Muscle of leg (tissue), 11 donors: ENCODE measurements around the gene DCAF10. TPM values are rescaled to one million over a fixed set of nuclear protein-coding genes. Genes with fewer than 3 reads are reported as not detected.
"Not testable (repeated sequence)": the region's sequence is repeated elsewhere in the genome, so short reads cannot be mapped to it uniquely, and the experiment has no call there.

ENCODE experiments used
- DNase-seq: peaks from one replicate; pipeline ENCODE4 v3.0.0; 2013
- H3K27ac ChIP-seq: one replicate; pipeline ENCODE4 v1.5.1; 2013; ENCODE audit warnings: mild to moderate bottlenecking, low read length, control low read depth
- H3K27me3 ChIP-seq: one replicate; pipeline ENCODE4 v1.6.1; 2013; ENCODE audit warnings: low read length; ENCODE audit not compliant: control insufficient read depth, insufficient read depth
- H3K36me3 ChIP-seq: one replicate; pipeline ENCODE4 v1.6.1; 2013; ENCODE audit warnings: low read length; ENCODE audit not compliant: control insufficient read depth, insufficient read depth
- H3K4me1 ChIP-seq: one replicate; pipeline ENCODE4 v1.6.1; 2013; ENCODE audit warnings: low read length; ENCODE audit not compliant: control insufficient read depth, insufficient read depth
- H3K4me3 ChIP-seq: one replicate; pipeline ENCODE4 v1.5.1; 2013; ENCODE audit warnings: low read length, control low read depth
- H3K9me3 ChIP-seq: replicated peaks from 2 replicates; pipeline ENCODE4 v1.6.1; 2013; ENCODE audit warnings: low read depth, low read length; ENCODE audit not compliant: control insufficient read depth
- WGBS: methylation state at CpG from one replicate; pipeline ENCODE4 v1.1.5; 2013; ENCODE audit warnings: missing lambda C conversion rate; ENCODE audit not compliant: insufficient coverage; 5-methylcytosine and 5-hydroxymethylcytosine counted together
- polyA plus RNA-seq, 8 donors: library from polyadenylated mRNA; unstranded; fragments of 120-200 nt; gene quantifications; one replicate each; pipeline versions ENCODE4 v1.2.1 to v1.2.3, GENCODE V29; 2013; ENCODE audit warnings: inconsistent platforms in 1 of 8, low replicate concordance in 1 of 8; ENCODE audit not compliant: insufficient read length in 8 of 8, insufficient read depth in 1 of 8
- total RNA-seq: library from RNA; stranded (reverse); fragments of 120-200 nt; gene quantifications from one replicate; pipeline ENCODE4 v1.2.4, GENCODE V29; 2013

DCAF10 gene
- total and polyA plus RNA-seq, 9 donors, result 13.3 to 25.1 (median 20.9) TPM

GRCh38 chr9:37906312-37907239 is 106.0 kb downstream of the DCAF10 start:
- Histone ChIP-seq H3K36me3 (no peaks in the 10 kb centered on the region), H3K4me1 (peaks cover 19% of the 10 kb centered on the region), H3K27ac (no peak overlapping the region), H3K4me3 (no peak overlapping the region), H3K27me3 (no peaks in the 10 kb centered on the region), H3K9me3 (no peaks in the 10 kb centered on the region)
- no peak for DNase-seq
- 62% methylated on average over 7 of the region's 11 CpGs for WGBS

DNA sequence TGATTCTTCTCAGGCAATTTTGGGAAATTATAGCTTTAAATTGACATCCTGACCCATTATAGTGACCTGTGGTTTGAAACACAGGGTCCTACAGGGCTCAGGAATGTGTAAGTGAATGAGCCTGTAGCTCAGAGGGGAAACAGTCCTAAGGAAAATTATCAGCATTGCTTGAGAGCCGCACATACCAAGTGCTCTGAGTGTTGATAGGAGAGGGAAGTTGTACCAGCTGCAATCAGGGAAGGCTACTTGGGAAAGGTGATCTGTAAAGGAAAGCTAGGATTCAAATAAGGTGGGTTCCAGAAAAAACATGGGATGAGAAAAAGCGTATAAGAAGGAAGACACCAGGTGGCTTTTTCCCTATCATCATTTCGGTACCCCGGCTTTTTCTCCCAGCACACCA is 107.7 kb downstream of the DCAF10 start:
- Histone ChIP-seq H3K36me3 (no peaks in the 10 kb centered on the region), H3K4me1 (peaks cover 12% of the 10 kb centered on the region), H3K9me3 (no peaks in the 10 kb centered on the region), H3K4me3 (no peak overlapping the region), H3K27ac (no peak overlapping the region), H3K27me3 (no peaks in the 10 kb centered on the region)
- WGBS, result 82% methylated on average over 1 of the region's 4 CpGs
- no peak for DNase-seq

DNA sequence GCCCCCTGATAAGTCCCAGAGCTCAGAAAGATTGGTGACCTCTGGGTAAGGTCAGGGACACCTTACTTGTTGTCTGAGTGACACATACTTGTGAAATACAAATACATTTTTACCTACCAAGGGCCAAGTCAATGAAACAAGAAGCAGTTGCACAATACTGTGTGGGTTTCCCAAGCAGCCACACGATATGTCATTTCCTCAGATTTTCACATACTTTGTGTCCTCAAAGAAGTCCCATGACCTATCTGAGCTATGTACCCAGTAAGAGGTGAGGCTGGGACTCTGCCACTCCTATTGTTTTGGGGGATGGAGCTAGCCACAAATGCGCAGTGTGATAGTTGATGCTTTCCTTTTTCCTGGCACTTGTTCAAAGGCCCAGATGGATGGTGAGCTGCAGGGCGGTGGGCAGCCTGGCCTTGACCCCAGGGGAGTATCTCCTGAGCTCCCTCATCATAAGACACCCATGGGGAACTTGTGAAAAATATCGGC is 108.1 kb downstream of the DCAF10 start:
- H3K4me1 ChIP-seq, result peaks cover 11% of the 10 kb centered on the region
- H3K4me3 ChIP-seq, result no peak overlapping the region

GRCh38 chr9:37909326-37909725 is 108.7 kb downstream of the DCAF10 start:
- DNase-seq, result no peak
- WGBS, result 81% methylated on average over 2 of the region's 3 CpGs
- no peak overlapping the region for H3K27ac ChIP-seq

More for the DNA sequence above, 108.1 kb downstream of the DCAF10 start:
- Histone ChIP-seq H3K9me3 (no peaks in the 10 kb centered on the region), H3K27me3 (no peaks in the 10 kb centered on the region), H3K36me3 (no peaks in the 10 kb centered on the region), H3K27ac (no peak overlapping the region)
- DNase-seq, result no peak
- 83% methylated on average over 1 of the region's 4 CpGs for WGBS

GRCh38 chr9:37909836-37910235 is 109.2 kb downstream of the DCAF10 start:
- not testable (repeated sequence) for H3K27ac ChIP-seq, H3K36me3 ChIP-seq, H3K9me3 ChIP-seq, H3K27me3 ChIP-seq, H3K4me3 ChIP-seq, H3K4me1 ChIP-seq, DNase-seq
- 75% methylated on average over 3 of the region's 5 CpGs for WGBS

More at GRCh38 chr9:37909326-37909725, 108.7 kb downstream of the DCAF10 start:
- Histone ChIP-seq H3K4me3 (no peak overlapping the region), H3K9me3 (no peaks in the 10 kb centered on the region), H3K36me3 (no peaks in the 10 kb centered on the region), H3K27me3 (no peaks in the 10 kb centered on the region), H3K4me1 (peaks cover 11% of the 10 kb centered on the region)

DNA sequence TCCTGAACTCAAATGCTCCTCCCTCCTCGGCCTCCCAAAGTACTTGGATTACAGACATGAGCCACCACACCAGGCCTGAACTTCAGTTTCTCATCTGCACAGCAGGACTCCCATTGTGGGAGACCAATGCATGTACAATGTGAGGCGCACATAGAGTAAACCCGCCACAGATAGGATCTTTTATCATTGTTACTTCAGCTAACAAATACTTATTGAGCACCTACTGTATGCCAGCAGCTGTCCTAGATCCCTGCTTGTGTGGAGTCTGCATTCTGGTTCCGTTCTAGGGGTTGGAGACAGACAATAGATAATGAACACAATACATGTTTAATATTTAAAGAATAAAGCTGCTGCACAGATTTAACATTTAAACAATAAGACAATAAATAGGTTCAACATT is 109.7 kb downstream of the DCAF10 start:
- H3K4me3 ChIP-seq, result no peak overlapping the region
- H3K27me3 ChIP-seq, result no peaks in the 10 kb centered on the region
- H3K9me3 ChIP-seq, result no peaks in the 10 kb centered on the region
- H3K4me1 ChIP-seq, result peaks cover 6% of the 10 kb centered on the region
- H3K36me3 ChIP-seq, result no peaks in the 10 kb centered on the region
- no CpG with 5 or more reads among the region's 4 CpGs for WGBS
- no peak overlapping the region for H3K27ac ChIP-seq
- no peak for DNase-seq

GRCh38 chr9:37911271-37911681 is 110.7 kb downstream of the DCAF10 start:
- DNase-seq, result no peak
- H3K27me3 ChIP-seq, result no peaks in the 10 kb centered on the region
- WGBS, result 11% methylated on average over 5 of the region's 6 CpGs
- H3K4me3 ChIP-seq, result no peak overlapping the region
- H3K9me3 ChIP-seq, result no peaks in the 10 kb centered on the region
- H3K4me1 ChIP-seq, result peaks cover 5% of the 10 kb centered on the region
- H3K27ac ChIP-seq, result no peak overlapping the region
- no peaks in the 10 kb centered on the region for H3K36me3 ChIP-seq

GRCh38 chr9:37913480-37914153 is 113.0 kb downstream of the DCAF10 start:
- Histone ChIP-seq H3K9me3 (no peaks in the 10 kb centered on the region), H3K36me3 (peaks cover 16% of the 10 kb centered on the region), H3K4me1 (peaks cover 14% of the 10 kb centered on the region), H3K27ac (no peak overlapping the region), H3K4me3 (no peak overlapping the region), H3K27me3 (no peaks in the 10 kb centered on the region)
- WGBS, result 57% methylated on average over 7 of the region's 11 CpGs
- DNase-seq, result peak; percentile 88

GRCh38 chr9:37914154-37914551 is 113.6 kb downstream of the DCAF10 start:
- no peaks in the 10 kb centered on the region for H3K27me3 ChIP-seq
- no peaks in the 10 kb centered on the region for H3K9me3 ChIP-seq
- 84% methylated on average over 6 of the region's 8 CpGs for WGBS
- peaks cover 19% of the 10 kb centered on the region for H3K36me3 ChIP-seq
- no peak for DNase-seq
- H3K27ac ChIP-seq, result no peak overlapping the region
- peaks cover 14% of the 10 kb centered on the region for H3K4me1 ChIP-seq
- no peak overlapping the region for H3K4me3 ChIP-seq

- Histone ChIP-seq H3K9me3 (no peaks in the 10 kb centered on the region), H3K4me3 (no peak overlapping the region), H3K36me3 (peaks cover 19% of the 10 kb centered on the region), H3K27ac (no peak overlapping the region), H3K27me3 (no peaks in the 10 kb centered on the region), H3K4me1 (peaks cover 16% of the 10 kb centered on the region)
- WGBS, result 70% methylated on average over 10 of the region's 11 CpGs
- no peak for DNase-seq
Observed at GRCh38 chr9:37914701-37915358, 114.2 kb downstream of the DCAF10 start.
